GM12891 (cell line): ENCODE measurements around the gene COLGALT1.

Experiments
- PAX5 ChIP-seq: IDR thresholded peaks from 2 replicates; pipeline ENCODE4 v1.6.1; 2011; ENCODE audit warnings: low read length, moderate library complexity, mild to moderate bottlenecking; ENCODE audit not compliant: insufficient read depth, severe bottlenecking
- POLR2A ChIP-seq: IDR thresholded peaks from 2 replicates; pipeline ENCODE4 v1.6.1; 2011; ENCODE audit warnings: low read depth, low read length, control low read depth
- POLR2AphosphoS5 ChIP-seq: IDR thresholded peaks from 2 replicates; pipeline ENCODE4 v1.6.1; 2011; ENCODE audit warnings: low read depth, low read length, control low read depth
- SPI1 ChIP-seq: IDR thresholded peaks from 2 replicates; pipeline ENCODE4 v1.6.1; 2011; ENCODE audit warnings: low read depth, low read length, control low read depth
- TAF1 ChIP-seq: IDR thresholded peaks from 2 replicates; pipeline ENCODE4 v1.6.1; 2011; ENCODE audit warnings: low read depth, low read length, control low read depth

GRCh38 chr19:17519967-17520366, 35.5 kb upstream of the COLGALT1 start:
- TF ChIP-seq POLR2A (no peak), TAF1 (no peak), POLR2AphosphoS5 (no peak), PAX5 (no peak), SPI1 (no peak)
